K562 treated with DMSO at 1 percent for 24 hours (cell line): ENCODE data around the gene SMOC2. TPM values are rescaled to one million over a fixed set of nuclear protein-coding genes. Genes with fewer than 3 reads are reported as not detected.

Source experiments
- total RNA-seq: library from RNA; unstranded; fragments of 300-600 nt; gene quantifications from 2 replicates; pipeline ENCODE4 v1.2.3, GENCODE V29; 2022; ENCODE audit warnings: low read depth; ENCODE audit not compliant: insufficient read depth

Gene SMOC2, protein sequence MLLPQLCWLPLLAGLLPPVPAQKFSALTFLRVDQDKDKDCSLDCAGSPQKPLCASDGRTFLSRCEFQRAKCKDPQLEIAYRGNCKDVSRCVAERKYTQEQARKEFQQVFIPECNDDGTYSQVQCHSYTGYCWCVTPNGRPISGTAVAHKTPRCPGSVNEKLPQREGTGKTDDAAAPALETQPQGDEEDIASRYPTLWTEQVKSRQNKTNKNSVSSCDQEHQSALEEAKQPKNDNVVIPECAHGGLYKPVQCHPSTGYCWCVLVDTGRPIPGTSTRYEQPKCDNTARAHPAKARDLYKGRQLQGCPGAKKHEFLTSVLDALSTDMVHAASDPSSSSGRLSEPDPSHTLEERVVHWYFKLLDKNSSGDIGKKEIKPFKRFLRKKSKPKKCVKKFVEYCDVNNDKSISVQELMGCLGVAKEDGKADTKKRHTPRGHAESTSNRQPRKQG
- 0.95 and 0.97 TPM in 2 replicates for total RNA-seq

DNA sequence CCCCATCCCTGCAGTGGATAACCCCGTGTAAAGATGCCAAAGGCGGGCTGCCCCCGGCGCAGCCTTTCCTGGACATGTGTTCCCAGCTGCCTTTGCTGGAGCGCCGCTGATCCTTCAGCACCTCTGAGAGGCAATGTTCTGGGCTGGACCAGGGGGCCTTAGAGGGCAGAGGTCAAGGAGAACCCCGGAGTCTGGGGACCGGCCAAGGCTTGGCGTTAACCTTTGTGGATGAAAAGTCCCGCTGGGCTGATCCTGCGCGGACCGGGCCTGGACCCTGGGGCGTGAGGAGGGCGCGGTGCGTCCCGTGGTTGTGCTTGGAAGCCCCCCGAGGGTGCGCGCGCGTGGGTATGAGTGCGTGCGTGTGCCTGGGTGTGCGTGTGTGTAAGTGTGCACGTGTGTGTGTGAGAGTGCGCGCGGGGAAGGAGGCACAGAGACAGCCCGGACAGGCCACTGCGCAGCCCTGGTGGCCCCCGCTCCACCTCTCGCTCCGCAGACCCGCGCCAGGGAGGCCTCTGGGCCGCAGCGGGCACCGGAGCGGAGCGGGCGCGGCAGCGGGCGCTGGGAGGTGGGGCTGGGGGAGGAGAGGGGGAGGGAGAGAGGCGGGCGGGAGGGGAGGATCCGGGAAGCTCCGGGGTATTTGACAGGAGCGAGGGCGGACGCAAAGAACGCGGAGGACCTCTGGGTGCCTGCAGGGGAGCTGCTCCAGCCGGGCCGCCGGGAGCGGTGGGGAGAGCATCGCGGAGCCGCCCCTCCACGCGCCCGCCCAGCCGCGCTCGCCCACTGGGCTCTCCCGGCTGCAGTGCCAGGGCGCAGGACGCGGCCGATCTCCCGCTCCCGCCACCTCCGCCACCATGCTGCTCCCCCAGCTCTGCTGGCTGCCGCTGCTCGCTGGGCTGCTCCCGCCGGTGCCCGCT is at the start of gene SMOC2:
Gene SMOC2 (plus strand): TSS at position 665 of the 914 bp plus-strand sequence. CDS start 187 bp downstream, at position 852.

Other genes starting within 250 kb of the SMOC2 start
- not detected in 2 replicates for gene DACT2, start 121.4 kb upstream of the SMOC2 start, total RNA-seq